Right atrium auricular region (tissue), 2 donors: Measurements from ENCODE around the gene ARHGEF3. TPM values are rescaled to one million over a fixed set of nuclear protein-coding genes. Genes with fewer than 3 reads are reported as not detected.

ENCODE experiments used
- DNase-seq: peaks from one replicate; pipeline ENCODE4 v3.0.0-alpha.2; 2019; ENCODE audit warnings: low spot score
- H3K27ac ChIP-seq, 2 donors: fragments of 200-600 bp; sonication (generic); 1 replicate in 1 of 2; 2 replicates in 1 of 2; pipeline ENCODE4 v1.5.1; 2016 to 2019
- H3K27me3 ChIP-seq, 2 donors: fragments of 200-600 bp; sonication (generic); one replicate each; pipeline versions ENCODE4 v1.5.1 to v1.6.0; 2017 to 2019
- H3K36me3 ChIP-seq: fragments of 200-600 bp; sonication (generic); one replicate; pipeline ENCODE4 v1.5.1; 2016
- H3K4me1 ChIP-seq, 2 donors: fragments of 200-600 bp; sonication (generic); one replicate each; pipeline versions ENCODE4 v1.5.1 to v1.6.0; 2017 to 2019
- H3K4me3 ChIP-seq, 2 donors: fragments of 200-600 bp; sonication (generic); 1 replicate in 1 of 2; 2 replicates in 1 of 2; pipeline ENCODE4 v1.5.1; 2017 to 2019; ENCODE audit warnings: mild to moderate bottlenecking in 1 of 2, moderate library complexity in 1 of 2
- H3K9me3 ChIP-seq, 2 donors: fragments of 200-600 bp; sonication (generic); one replicate each; pipeline ENCODE4 v1.5.1; 2019
- CTCF ChIP-seq, 2 donors: fragments of 200-600 bp; sonication (generic); IDR thresholded peaks; one replicate each; pipeline ENCODE4 v1.5.1; 2019; ENCODE audit warnings: antibody characterized with exemption in 2 of 2
- total RNA-seq, 2 donors: library from RNA; depleted of rRNA; stranded (reverse); fragments of >200 nt; gene quantifications; one replicate each; pipeline ENCODE4 v1.1.0, GENCODE V29; 2016

The ARHGEF3 gene
- total RNA-seq, 2 donors from 2014 or later, result 16.1 to 21.7 TPM

GRCh38 chr3:56838448-56838847 lies 36.7 kb upstream of the ARHGEF3 start:
- Histone ChIP-seq H3K36me3 (no peaks in the 10 kb centered on the region), H3K4me1 (no peaks in the 10 kb centered on the region), H3K27me3 (no peaks in the 10 kb centered on the region), H3K4me3 (no peak overlapping the region), H3K27ac (no peak overlapping the region), H3K9me3 (no peaks in the 10 kb centered on the region)
- DNase-seq, result no peak
- no peak for TF ChIP-seq CTCF (IDR thresholded peaks at IDR 0.05)

GRCh38 chr3:56837196-56837955 lies 35.6 kb upstream of the ARHGEF3 start:
- no peak for TF ChIP-seq CTCF (IDR thresholded peaks at IDR 0.05)
- H3K9me3 ChIP-seq, result no peaks in the 10 kb centered on the region
- DNase-seq, result no peak
- no peak overlapping the region for H3K4me3 ChIP-seq
- H3K27me3 ChIP-seq, result no peaks in the 10 kb centered on the region
- H3K36me3 ChIP-seq, result no peaks in the 10 kb centered on the region
- no peak overlapping the region for H3K27ac ChIP-seq
- no peaks in the 10 kb centered on the region for H3K4me1 ChIP-seq

GRCh38 chr3:56836276-56837163 lies 34.8 kb upstream of the ARHGEF3 start:
- DNase-seq, result no peak
- H3K27ac ChIP-seq, result no peak overlapping the region
- H3K9me3 ChIP-seq, result no peaks in the 10 kb centered on the region
- no peaks in the 10 kb centered on the region for H3K4me1 ChIP-seq
- H3K36me3 ChIP-seq, result no peaks in the 10 kb centered on the region
- no peak overlapping the region for H3K4me3 ChIP-seq
- TF ChIP-seq CTCF (IDR thresholded peaks at IDR 0.05), result no peak
- H3K27me3 ChIP-seq, result no peaks in the 10 kb centered on the region

- Histone ChIP-seq H3K4me1 (no peaks in the 10 kb centered on the region), H3K27ac (no peak overlapping the region), H3K4me3 (no peak overlapping the region), H3K27me3 (no peaks in the 10 kb centered on the region), H3K36me3 (no peaks in the 10 kb centered on the region), H3K9me3 (no peaks in the 10 kb centered on the region)
- TF ChIP-seq CTCF (IDR thresholded peaks at IDR 0.05), result no peak
- no peak for DNase-seq
Measured at GRCh38 chr3:56835650-56836227, 34.0 kb upstream of the ARHGEF3 start.

- H3K27ac ChIP-seq, result no peak overlapping the region
- no peak for DNase-seq
- no peaks in the 10 kb centered on the region for H3K27me3 ChIP-seq
- TF ChIP-seq CTCF (IDR thresholded peaks at IDR 0.05), result no peak
- no peaks in the 10 kb centered on the region for H3K9me3 ChIP-seq
- no peaks in the 10 kb centered on the region for H3K36me3 ChIP-seq
- H3K4me3 ChIP-seq, result no peak overlapping the region
- H3K4me1 ChIP-seq, result no peaks in the 10 kb centered on the region
Measured at GRCh38 chr3:56833536-56833935, 31.8 kb upstream of the ARHGEF3 start.
